Hematopoietic multipotent progenitor cell (in vitro differentiated cells): ENCODE results near the gene IL36B. TPM values are rescaled to one million over a fixed set of nuclear protein-coding genes. Genes with fewer than 3 reads are reported as not detected.
A peak's percentile ranks its signal among the peaks of the same experiment; 100 is the strongest.

Experiments used
- DNase-seq, 3 donors: peaks; one replicate each; pipeline ENCODE4 v3.0.0-alpha.2; 2011 to 2015; ENCODE audit warnings: low read depth in 2 of 3, low spot score in 2 of 3
- total RNA-seq: library from RNA; depleted of rRNA; stranded (reverse); fragments of >200 nt; gene quantifications from one replicate; pipeline ENCODE4 v1.2.3, GENCODE V29; 2012

The IL36B gene
- total RNA-seq, 1 donor, result not detected

DNA sequence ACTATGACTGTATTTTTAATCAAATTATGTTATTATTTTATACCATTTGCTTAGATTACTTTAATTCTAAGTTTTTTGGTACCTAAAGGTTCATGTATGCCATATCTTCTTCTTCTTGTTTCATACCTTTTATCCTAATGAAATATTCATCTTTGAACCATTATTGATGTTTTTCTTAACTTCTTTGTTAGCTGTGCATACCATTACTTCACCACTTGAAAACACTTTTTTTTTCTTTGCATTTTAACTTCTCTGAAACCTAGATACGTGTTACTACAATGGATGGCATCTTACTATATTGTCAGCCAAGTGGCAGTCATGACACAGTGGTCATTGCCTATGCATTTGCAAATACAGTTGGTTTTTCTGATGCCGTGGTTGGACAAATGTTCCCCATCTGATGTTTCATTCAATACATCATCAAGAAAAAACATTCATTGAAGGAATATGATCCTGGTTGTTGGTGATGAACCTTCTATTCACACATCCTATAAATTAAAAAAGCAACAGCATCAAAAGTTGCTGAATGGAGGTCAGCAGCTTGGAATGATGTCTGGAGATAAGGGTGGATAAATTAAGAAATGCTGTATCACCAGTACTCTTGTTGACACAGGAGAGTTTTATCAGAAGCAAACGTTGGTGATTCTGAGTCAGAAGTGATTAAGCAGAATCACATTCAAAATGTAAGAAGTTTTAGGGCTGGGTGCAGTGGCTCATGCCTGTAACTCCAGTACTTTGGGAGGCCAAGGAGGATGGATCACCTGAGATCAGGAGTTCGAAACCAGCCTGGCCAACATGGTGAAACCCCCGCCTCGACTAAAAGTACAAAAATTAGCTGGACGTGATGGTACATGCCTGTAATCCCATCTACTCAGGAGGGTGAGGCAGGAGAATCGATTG lies 40.0 kb downstream of the IL36B start:
- DNase-seq, result peak in 1 of 3 donors; percentile 17

DNA sequence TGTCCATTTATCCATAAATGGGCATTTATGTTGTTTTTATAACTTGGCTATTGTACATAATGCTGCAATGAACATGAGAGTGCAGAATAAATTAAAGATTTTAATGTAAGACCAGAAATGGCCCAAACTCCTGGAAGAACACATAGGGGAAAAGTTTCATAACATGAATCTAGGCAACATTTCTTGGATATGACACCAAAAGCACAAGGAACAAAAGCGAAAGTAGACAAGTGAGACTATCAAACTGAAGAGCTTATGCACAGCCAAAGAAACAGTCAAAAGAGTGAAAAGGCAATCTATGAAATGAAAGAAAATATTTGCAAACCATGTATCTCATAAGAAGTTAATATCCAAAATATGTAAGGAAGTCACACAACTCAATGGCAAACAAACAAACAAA lies 41.6 kb downstream of the IL36B start:
- no peak for DNase-seq

DNA sequence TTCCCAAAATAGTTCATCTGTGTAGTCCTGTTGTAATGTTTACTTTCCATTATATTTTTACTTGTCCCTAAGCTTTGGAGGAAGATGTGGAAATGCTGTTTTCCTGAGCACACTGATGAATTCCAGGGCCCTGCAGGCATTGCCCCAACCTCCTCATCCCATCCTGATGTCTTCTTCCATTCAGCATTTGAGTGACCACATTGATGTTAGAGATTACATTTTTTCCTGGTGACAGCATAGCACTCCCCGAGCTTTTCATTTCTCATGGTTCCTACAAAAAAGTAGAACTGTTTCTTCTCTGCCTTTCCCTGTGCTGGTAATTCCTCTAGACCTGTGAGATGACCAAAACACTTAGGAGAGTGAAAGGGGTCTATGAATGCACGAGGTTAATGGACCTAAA lies 42.6 kb downstream of the IL36B start:
- DNase-seq, result no peak

DNA sequence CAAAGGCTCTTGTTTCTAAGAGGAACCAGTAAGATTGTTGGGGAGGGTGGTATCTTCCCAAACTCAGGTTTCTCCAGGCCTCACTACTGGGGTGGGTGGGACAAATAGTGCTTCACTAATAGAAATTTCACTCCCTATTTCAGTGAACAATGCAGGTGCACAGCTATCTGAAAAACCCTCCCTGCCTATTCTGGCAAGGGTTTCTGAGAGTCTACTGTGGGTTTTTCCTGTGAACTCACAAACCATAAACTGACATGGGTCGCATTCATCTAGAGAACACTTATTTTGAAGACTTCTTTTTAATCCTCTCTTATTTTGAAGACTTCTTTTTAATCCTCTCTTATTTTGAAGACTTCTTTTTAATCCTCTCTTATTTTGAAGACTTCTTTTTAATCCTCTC lies 43.0 kb downstream of the IL36B start:
- DNase-seq, result no peak

DNA sequence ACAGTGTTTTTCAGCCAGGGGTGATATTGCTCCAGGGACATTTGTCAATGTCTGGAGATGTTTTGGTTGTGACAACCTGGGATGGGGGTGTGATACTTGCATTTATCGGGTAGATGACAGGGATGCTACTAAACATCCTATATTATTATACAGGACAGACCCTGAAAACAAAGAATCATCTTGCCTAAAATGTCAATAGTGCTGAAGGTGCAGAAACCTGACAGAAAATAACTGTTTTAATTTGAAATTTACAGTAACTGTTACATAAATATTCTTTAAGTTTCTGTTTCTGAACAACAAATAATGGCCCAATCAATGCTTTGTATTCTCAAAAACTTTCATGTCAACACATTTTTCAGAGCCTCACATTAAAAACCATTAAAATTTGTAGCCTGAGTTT lies 45.4 kb downstream of the IL36B start:
- DNase-seq, result no peak

DNA sequence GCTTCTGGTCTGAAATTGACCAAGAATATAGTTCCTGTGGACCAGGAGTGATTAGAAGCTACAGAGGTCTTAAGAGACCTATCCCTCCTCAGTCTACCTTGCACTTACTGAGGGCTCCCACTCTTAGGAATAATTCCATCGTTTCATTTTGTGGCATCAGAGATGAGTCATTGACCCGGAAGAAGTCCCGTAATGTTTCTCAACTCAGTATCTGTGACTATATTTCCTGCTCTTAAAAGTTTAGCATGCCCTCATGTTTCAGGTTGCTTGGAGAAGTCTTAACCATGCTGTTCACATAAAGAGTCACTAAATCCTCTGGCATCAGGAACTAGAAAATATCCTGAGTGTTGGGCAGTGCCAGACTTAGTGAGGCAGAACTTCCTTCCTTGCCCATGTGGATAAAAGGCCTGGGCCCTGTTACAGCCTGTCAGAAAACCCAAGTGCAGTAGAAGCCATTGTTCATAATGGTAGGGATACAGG lies 47.6 kb downstream of the IL36B start, which contains the start of gene IL36A:
IL36A (plus strand) TSS at position 430 of the 480 bp plus-strand sequence. CDS start 413 bp downstream, outside the sequence.
- no peak for DNase-seq

DNA sequence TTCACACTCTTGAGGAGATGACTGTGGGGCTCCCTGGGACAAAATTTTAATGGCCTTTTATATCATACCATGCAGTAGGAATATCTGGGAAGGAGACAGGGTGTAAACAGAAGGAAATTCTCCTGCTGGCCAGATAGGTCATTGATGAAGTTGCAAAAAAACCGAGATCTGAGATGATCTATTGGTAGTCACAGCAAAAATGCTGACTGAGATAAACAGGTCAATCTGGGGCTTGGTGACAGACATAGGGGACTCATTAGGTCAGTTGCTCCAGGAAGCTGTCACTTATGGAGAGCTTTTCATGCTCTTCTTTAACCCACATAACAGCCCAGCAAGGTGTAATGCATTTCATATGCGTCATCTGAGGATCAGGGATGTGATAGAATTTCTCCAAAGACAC lies 50.0 kb downstream of the IL36B start:
- no peak for DNase-seq

DNA sequence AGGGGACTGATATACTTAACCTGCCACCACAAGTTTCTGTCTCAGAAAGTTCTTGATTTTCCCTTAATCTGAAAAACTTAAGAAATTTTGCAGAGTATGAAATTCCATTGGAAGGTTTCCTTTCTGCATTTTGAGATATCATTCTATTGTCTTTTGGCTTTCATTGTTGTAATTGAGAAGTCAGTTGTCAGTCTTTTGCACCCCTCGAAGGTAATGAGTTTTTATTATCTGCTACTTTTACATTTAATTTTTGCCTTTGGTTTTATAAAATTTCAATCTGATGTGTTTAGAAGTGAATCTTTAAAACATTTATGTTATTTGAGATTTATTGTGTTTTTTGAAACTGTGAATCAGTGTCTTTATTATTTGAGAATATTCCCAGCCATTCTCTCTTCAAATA lies 52.2 kb downstream of the IL36B start:
- peak in 1 of 3 donors; percentile 7 for DNase-seq

DNA sequence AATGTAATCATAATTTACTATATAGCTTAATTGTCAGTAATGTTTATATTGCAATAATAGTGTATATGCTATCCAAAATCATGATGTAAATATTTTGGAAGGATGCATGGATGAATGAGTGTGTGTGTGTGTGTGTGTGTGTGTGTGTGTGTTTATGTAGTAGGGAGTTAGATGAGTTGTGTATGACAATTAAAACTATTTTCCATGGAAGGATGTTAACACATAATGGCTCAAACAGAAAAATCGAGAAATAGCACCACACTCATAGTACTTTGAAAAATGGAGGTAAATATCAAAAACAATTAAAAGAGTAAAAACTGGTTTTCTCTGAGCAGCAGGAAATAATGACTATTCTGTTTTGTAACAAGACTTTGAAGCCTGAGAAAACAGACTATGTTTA lies 55.5 kb downstream of the IL36B start:
- DNase-seq, result no peak

DNA sequence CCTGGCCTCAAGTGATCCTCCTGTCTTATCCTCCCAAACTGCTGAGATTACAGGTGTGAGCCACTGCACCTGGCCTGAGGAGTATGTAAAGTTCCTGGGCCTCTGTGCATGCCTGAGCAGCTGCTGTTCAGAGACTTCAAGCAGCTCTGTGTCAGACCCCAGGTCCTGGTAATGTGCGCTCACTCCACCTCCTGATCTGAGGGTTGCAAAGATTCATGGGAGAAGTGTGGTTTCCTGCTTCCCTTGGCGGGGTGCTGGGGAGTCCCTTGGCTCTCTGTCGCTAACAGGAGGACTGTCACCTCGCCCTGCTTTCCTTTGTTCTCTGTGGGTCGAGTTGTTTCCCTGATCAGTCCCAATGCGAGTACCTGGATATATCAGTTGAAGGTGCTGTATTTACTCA lies 56.0 kb downstream of the IL36B start:
- peak in 1 of 3 donors; percentile 61 for DNase-seq

DNA sequence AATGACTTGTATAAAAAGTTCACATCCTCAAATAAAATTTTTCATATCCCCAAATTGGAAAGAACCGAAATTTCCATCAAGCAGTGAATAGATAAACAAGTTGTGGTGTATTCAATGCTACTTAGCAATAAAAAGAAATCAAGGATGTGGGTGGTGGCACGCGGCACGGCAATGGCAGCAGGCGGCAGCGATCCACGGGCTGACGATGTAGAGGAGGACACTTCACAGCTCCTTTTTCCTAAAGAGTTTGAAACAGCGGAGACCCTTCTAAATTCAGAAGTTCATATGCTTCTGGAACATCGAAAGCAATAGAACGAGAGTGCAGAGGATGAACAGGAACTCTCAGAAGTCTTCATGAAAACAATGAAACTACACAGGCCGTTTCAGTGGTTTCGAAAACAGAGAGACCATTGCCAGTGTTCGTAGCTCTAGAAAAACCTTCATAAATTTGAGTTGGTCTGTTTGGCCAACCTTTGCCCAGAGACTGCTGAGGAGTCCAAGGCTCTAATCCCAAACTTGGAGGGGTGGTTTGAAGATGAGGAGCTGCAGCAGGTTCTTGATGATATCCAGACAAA lies 57.2 kb downstream of the IL36B start:
- DNase-seq, result no peak

DNA sequence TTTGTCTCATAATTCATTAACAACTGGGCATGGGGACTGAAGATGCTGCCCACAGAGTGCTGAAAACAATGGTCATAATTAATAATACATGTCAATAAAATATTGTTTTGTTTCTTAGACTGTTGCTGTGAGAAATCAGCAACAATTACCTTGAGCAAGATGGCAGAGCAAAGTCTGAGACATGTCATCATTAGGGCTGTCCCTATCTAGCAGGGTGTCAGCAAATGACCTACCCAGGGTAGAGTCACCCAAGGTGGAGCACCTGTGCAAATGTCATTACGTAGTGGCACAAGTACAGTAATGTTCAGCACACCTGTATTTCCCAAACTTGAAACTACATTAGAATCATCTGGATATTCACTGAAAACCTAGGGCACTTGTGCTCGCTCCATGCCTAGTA lies 58.0 kb downstream of the IL36B start:
- no peak for DNase-seq

DNA sequence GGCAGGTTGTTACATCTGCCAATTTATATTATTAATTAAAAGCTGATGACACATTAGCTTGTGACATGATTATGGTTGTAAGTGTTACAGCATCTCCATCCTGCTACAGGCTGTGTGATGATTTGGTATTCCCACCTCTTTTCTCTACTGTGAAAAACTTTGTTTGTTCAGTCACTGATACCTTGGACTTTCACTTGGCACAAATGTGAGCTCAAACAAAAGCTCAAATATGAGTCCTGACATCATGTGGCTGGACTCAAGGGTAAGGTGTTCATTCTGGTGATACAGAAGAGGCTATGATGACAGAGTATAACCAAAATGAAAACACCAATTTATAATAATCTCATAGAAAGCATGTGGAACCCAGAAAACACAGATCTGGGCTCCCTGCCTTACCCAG lies 58.8 kb downstream of the IL36B start:
- DNase-seq, result no peak

DNA sequence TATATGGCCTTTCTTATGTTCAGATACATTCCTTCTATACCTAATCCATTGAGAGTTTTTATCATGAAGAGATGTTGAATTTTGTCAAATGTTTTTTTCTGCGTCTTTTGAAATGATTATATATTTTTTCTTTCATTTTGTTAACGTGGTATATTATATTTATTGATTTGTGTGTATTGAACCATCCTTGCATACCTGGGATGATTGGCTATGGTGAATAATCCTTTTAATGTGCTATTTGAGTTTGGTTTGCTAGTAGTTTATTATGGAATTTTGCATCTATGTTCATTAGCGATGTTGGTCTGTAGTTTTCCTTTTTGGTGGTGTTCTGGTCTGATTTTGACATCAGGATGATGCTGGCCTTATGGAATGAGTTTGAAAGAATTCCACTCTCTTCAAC lies 63.1 kb downstream of the IL36B start:
- no peak for DNase-seq

DNA sequence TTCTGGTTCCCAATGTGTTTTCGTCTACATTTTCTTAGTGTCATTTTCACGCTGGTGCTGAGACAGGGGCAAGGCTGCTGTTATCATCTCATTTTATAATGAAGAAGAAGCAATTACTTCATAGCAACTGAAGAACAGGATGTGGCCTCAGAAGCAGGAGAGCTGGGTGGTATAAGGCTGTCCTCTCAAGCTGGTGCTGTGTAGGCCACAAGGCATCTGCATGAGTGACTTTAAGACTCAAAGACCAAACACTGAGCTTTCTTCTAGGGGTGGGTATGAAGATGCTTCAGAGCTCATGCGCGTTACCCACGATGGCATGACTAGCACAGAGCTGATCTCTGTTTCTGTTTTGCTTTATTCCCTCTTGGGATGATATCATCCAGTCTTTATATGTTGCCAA lies 67.6 kb downstream of the IL36B start:
- DNase-seq, result no peak

DNA sequence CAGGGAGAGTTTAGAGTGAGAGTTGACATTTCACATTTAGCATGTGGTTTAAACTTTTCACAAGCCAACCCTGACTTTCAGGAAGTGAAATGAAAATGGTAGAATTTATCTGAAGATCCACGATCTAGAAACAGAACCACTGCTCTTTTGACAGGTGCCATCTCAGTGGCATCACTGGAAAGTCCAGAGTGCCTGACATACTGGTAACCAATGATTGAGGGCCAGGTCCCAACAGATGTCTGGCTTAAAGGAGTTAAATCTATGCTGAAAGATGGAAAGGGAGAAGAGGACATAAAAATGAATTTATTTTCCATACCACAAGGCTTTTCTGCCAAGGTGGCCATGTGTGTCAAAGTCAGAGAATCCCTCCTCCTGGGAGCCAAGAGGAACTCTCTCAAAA lies 72.1 kb downstream of the IL36B start:
- DNase-seq, result no peak

DNA sequence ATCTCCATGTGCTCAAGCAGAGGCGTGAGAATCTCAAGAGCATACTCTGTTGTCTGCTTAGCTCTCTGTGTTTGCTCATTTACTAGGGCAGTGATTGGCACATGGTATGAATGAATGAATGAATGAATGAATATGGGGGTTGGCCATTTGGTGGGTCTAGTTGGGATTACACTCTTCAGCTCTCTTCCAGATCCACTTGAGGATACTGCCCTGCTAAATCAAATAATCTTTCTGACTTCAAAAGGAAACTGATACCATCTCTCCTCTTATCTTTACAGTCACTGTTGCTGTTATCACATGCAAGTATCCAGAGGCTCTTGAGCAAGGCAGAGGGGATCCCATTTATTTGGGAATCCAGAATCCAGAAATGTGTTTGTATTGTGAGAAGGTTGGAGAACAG lies 72.9 kb downstream of the IL36B start:
- no peak for DNase-seq

DNA sequence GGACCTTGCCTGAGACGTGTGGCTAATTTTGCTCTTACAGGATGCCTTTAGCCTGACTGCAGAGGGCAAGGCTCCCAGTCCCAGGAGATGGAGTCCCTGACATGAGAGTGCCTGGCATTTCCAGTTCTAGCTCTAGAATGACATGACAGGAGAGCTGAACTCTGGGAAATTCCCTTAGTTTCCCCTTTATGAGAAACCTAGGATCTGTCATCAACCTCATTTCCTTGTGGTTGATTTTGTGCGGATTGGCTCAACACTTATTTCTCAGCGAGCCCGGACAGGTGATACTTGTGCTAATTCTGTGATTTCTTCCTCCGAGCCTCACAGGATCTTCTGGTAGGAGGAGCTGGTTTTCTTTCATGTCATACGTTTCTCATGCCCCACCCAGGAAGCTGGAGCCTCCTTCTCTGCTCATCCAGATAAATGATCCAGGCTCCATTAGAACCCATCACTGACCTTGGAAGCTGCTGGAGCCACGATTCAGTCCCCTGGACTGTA lies 75.1 kb downstream of the IL36B start, which contains the start of gene IL36G:
IL36G (plus strand) TSS at position 448 of the 498 bp plus-strand sequence. CDS start 633 bp downstream, outside the sequence.
- DNase-seq, result no peak
